Transverse colon (tissue), 4 donors: Measurements from ENCODE around the gene GPATCH3. TPM values are rescaled to one million over a fixed set of nuclear protein-coding genes. Genes with fewer than 3 reads are reported as not detected.

ENCODE experiments used
- DNase-seq: peaks from one replicate; pipeline ENCODE4 v3.0.0-alpha.2; 2019
- H3K27ac ChIP-seq, 4 donors: fragments of 200-600 bp; sonication (generic); 2 replicates each; pipeline ENCODE4 v1.5.1; 2016 to 2018; ENCODE audit warnings: inconsistent platforms in 4 of 4
- H3K27me3 ChIP-seq: fragments of 200-600 bp; sonication (generic); 2 replicates; pipeline ENCODE4 v1.5.1; 2017; ENCODE audit warnings: inconsistent platforms
- H3K36me3 ChIP-seq, 4 donors: fragments of 200-600 bp; sonication (generic); 2 replicates each; pipeline ENCODE4 v1.5.1; 2017 to 2019; ENCODE audit warnings: inconsistent platforms in 4 of 4
- H3K4me1 ChIP-seq, 4 donors: fragments of 200-600 bp; sonication (generic); 2 replicates each; pipeline ENCODE4 v1.5.1; 2017 to 2020; ENCODE audit warnings: inconsistent platforms in 4 of 4
- H3K4me3 ChIP-seq, 4 donors: fragments of 200-600 bp; sonication (generic); 1 replicate in 1 of 4; 2 replicates in 3 of 4; pipeline versions ENCODE4 v1.5.1 to v1.6.1; 2017 to 2019; ENCODE audit warnings: inconsistent platforms in 4 of 4
- H3K9me3 ChIP-seq, 2 donors: fragments of 200-600 bp; sonication (generic); 2 replicates each; pipeline ENCODE4 v1.5.1; 2017 to 2019; ENCODE audit warnings: inconsistent platforms in 2 of 2
- CTCF ChIP-seq, 5 experiments: fragments of 200-600 bp in 3 of 5; fragments of 450-650 bp in 2 of 5; sonication (generic) in 3 of 5; IDR thresholded peaks; 1 replicate in 2 of 5; 2 replicates in 3 of 5; pipeline ENCODE4 v1.5.1; 2016 to 2017; ENCODE audit warnings: antibody characterized with exemption in 5 of 5, inconsistent platforms in 3 of 5, mild to moderate bottlenecking in 2 of 5, moderate library complexity in 1 of 5
- EP300 ChIP-seq: sonication (generic); formaldehyde crosslinking; IDR thresholded peaks from one replicate; pipeline ENCODE4 v1.6.1; 2017; ENCODE audit warnings: antibody characterized with exemption, low read depth
- POLR2A ChIP-seq: fragments of 450-650 bp; IDR thresholded peaks from one replicate; pipeline ENCODE4 v1.6.1; 2016; ENCODE audit warnings: antibody characterized with exemption, mild to moderate bottlenecking, moderate library complexity
- POLR2AphosphoS5 ChIP-seq, 3 donors: sonication (generic); formaldehyde crosslinking; IDR thresholded peaks; one replicate each; pipeline ENCODE4 v1.6.1; 2016; ENCODE audit warnings: antibody characterized with exemption in 3 of 3
- WGBS, 2 donors: methylation state at CpG; one replicate each; pipeline ENCODE4 v1.1.5; 2018; ENCODE audit warnings: low coverage in 1 of 2; 5-methylcytosine and 5-hydroxymethylcytosine counted together
- in situ Hi-C, 4 donors: fragments of 200-750 bp; cut with MboI; loops; one replicate each; pipeline versions ENCODE4 v1.15.0 to v1.15.1; 2017; ENCODE audit warnings: low sequenced_read_pairs in 3 of 4, low pct_ligation_motif_present in 1 of 4, low pct_unique_long_range_greater_than_20kb in 1 of 4
- intact Hi-C: fragments of 100-400 bp; cut with DNase I; formaldehyde crosslinking; loops from one replicate; pipeline ENCODE4 v1.15.1; 2023; ENCODE audit warnings: low total_unique reads
- total RNA-seq, 4 donors: library from RNA; depleted of rRNA; stranded (reverse); fragments of >200 nt; gene quantifications; one replicate each; pipeline ENCODE4 v1.1.0, GENCODE V29; 2016

GPATCH3 gene
- total RNA-seq, 4 donors from 2014 or later, result 3.2 to 35.9 (median 10.7) TPM

GRCh38 chr1:26858891-26859640, 41.2 kb downstream of the GPATCH3 start:
- in situ Hi-C loops (no loop called here), intact Hi-C loops (no loop called here)
- TF ChIP-seq CTCF (IDR thresholded peaks at IDR 0.05) (no peak), EP300 (no peak), POLR2A (no peak), POLR2AphosphoS5 (IDR thresholded peaks at IDR 0.05) (no peak)
- no peak overlapping the region for H3K27ac ChIP-seq
- no peak overlapping the region for H3K4me3 ChIP-seq
- WGBS, 2 donors, result 94% methylated on average over 7 of the region's 7 CpGs; no CpG with 5 or more reads in 1 of the 2 donors
- no peaks in the 10 kb centered on the region for H3K36me3 ChIP-seq
- H3K4me1 ChIP-seq, result peaks cover 10 to 39% (median 21%) of the 10 kb centered on the region in 4 donors
- no peaks in the 10 kb centered on the region for H3K9me3 ChIP-seq
- DNase-seq, result no peak
- no peaks in the 10 kb centered on the region for H3K27me3 ChIP-seq

- H3K4me3 ChIP-seq, result no peak overlapping the region
- no peaks in the 10 kb centered on the region for H3K27me3 ChIP-seq
- no peak for DNase-seq
- no peaks in the 10 kb centered on the region for H3K36me3 ChIP-seq
- in situ Hi-C loops (no loop called here), intact Hi-C loops (no loop called here)
- WGBS, 2 donors, result 73 to 90% methylated on average over 2 to 4 of the region's 4 CpGs
- no peaks in the 10 kb centered on the region for H3K9me3 ChIP-seq
- TF ChIP-seq POLR2AphosphoS5 (IDR thresholded peaks at IDR 0.05) (no peak), POLR2A (no peak), CTCF (IDR thresholded peaks at IDR 0.05) (no peak), EP300 (no peak)
- H3K27ac ChIP-seq, result no peak overlapping the region
- peaks cover 6 to 39% (median 16%) of the 10 kb centered on the region in 4 donors for H3K4me1 ChIP-seq
Measured at GRCh38 chr1:26858160-26858559, 42.1 kb downstream of the GPATCH3 start.

- intact Hi-C loops (no loop called here), in situ Hi-C loops (no loop called here)
- Histone ChIP-seq H3K36me3 (no peaks in the 10 kb centered on the region), H3K4me3 (no peak overlapping the region), H3K4me1 (peaks cover 6 to 42% (median 18%) of the 10 kb centered on the region in 4 donors), H3K27ac (no peak overlapping the region), H3K9me3 (no peaks in the 10 kb centered on the region), H3K27me3 (no peaks in the 10 kb centered on the region)
- 83% methylated on average over 8 of the region's 8 CpGs; no CpG with 5 or more reads in 1 of the 2 donors for WGBS, 2 donors
- DNase-seq, result no peak
- TF ChIP-seq EP300 (no peak), POLR2A (no peak), POLR2AphosphoS5 (IDR thresholded peaks at IDR 0.05) (no peak), CTCF (IDR thresholded peaks at IDR 0.05) (no peak)
Measured at GRCh38 chr1:26857473-26858060, 42.7 kb downstream of the GPATCH3 start.

- H3K36me3 ChIP-seq, result no peaks in the 10 kb centered on the region
- DNase-seq, result no peak
Measured at GRCh38 chr1:26856604-26857469, 43.4 kb downstream of the GPATCH3 start.

More at GRCh38 chr1:26856604-26857469, 43.4 kb downstream of the GPATCH3 start:
- Histone ChIP-seq H3K27ac (no peak overlapping the region), H3K27me3 (no peaks in the 10 kb centered on the region), H3K4me3 (no peak overlapping the region), H3K4me1 (peaks cover 6 to 34% (median 17%) of the 10 kb centered on the region in 4 donors), H3K9me3 (no peaks in the 10 kb centered on the region)
- no peak for TF ChIP-seq CTCF (IDR thresholded peaks at IDR 0.05)
- no peak for TF ChIP-seq EP300
- no peak for TF ChIP-seq POLR2A
- no peak for TF ChIP-seq POLR2AphosphoS5 (IDR thresholded peaks at IDR 0.05)
- intact Hi-C loops (no loop called here), in situ Hi-C loops (no loop called here)
- 80 to 88% methylated on average over 2 to 21 of the region's 21 CpGs for WGBS, 2 donors
